Mesodermal cell (in vitro differentiated cells): ENCODE data around the gene MBL2.

ENCODE experiments used
- H3K27ac ChIP-seq: 2 replicates; pipeline ENCODE4 v1.7.0; 2013; ENCODE audit warnings: mild to moderate bottlenecking, low read depth, low read length, moderate library complexity; ENCODE audit not compliant: severe bottlenecking
- H3K36me3 ChIP-seq: 2 replicates; pipeline ENCODE4 v1.7.1; 2013; ENCODE audit warnings: mild to moderate bottlenecking, low read length, moderate library complexity; ENCODE audit not compliant: control insufficient read depth, insufficient read depth
- H3K4me1 ChIP-seq: one replicate; pipeline ENCODE4 v1.7.1; 2013; ENCODE audit warnings: mild to moderate bottlenecking, low read length; ENCODE audit not compliant: insufficient read depth, control insufficient read depth, poor library complexity, severe bottlenecking
- H3K4me3 ChIP-seq: 2 replicates; pipeline ENCODE4 v1.7.0; 2013; ENCODE audit warnings: low read length, control low read depth, mild to moderate bottlenecking; ENCODE audit not compliant: insufficient read depth, poor library complexity, severe bottlenecking; ENCODE audit errors: extremely low read depth
- H3K9me3 ChIP-seq: 2 replicates; pipeline ENCODE4 v1.7.1; 2013; ENCODE audit warnings: mild to moderate bottlenecking, low read length, moderate library complexity; ENCODE audit not compliant: control insufficient read depth
- WGBS, 2 experiments: methylation state at CpG; one replicate each; pipeline ENCODE4 v1.1.5; 2013; ENCODE audit warnings: missing lambda C conversion rate in 2 of 2; ENCODE audit not compliant: insufficient coverage in 2 of 2; 5-methylcytosine and 5-hydroxymethylcytosine counted together

MBL2 gene

GRCh38 chr10:52740913-52741675 is 31.5 kb downstream of the MBL2 start:
- WGBS, 2 experiments: 80 to 89% methylated on average over 2 to 5 of the region's 5 CpGs
- H3K27ac ChIP-seq: no peak overlapping the region
- no peak overlapping the region for H3K4me3 ChIP-seq
- H3K4me1 ChIP-seq: no peaks in the 10 kb centered on the region
- no peaks in the 10 kb centered on the region for H3K9me3 ChIP-seq
- H3K36me3 ChIP-seq: no peaks in the 10 kb centered on the region

GRCh38 chr10:52740155-52740549 is 32.4 kb downstream of the MBL2 start:
- WGBS, 2 experiments: 100% methylated on average over 1 of the region's 1 CpG
- H3K27ac ChIP-seq: no peak overlapping the region
- H3K4me1 ChIP-seq: no peaks in the 10 kb centered on the region
- H3K4me3 ChIP-seq: no peak overlapping the region
- H3K9me3 ChIP-seq: no peaks in the 10 kb centered on the region
- no peaks in the 10 kb centered on the region for H3K36me3 ChIP-seq

GRCh38 chr10:52739380-52740154 is 33.0 kb downstream of the MBL2 start:
- Histone ChIP-seq H3K9me3 (no peaks in the 10 kb centered on the region), H3K36me3 (no peaks in the 10 kb centered on the region), H3K27ac (no peak overlapping the region), H3K4me1 (no peaks in the 10 kb centered on the region), H3K4me3 (no peak overlapping the region)
- WGBS, 2 experiments: 67 to 74% methylated on average over 3 of the region's 3 CpGs

- WGBS, 2 experiments: 78 to 97% methylated on average over 4 of the region's 5 CpGs
- no peak overlapping the region for H3K27ac ChIP-seq
Observed at GRCh38 chr10:52738951-52739350, 33.6 kb downstream of the MBL2 start.

GRCh38 chr10:52729271-52730104 is 43.1 kb downstream of the MBL2 start:
- no peaks in the 10 kb centered on the region for H3K36me3 ChIP-seq
- 50 to 57% methylated on average over 1 to 2 of the region's 9 CpGs for WGBS, 2 experiments
- H3K4me3 ChIP-seq: no peak overlapping the region
- no peaks in the 10 kb centered on the region for H3K4me1 ChIP-seq
- no peak overlapping the region for H3K27ac ChIP-seq
- no peaks in the 10 kb centered on the region for H3K9me3 ChIP-seq

More at GRCh38 chr10:52738951-52739350, 33.6 kb downstream of the MBL2 start:
- Histone ChIP-seq H3K4me3 (no peak overlapping the region), H3K9me3 (no peaks in the 10 kb centered on the region), H3K4me1 (no peaks in the 10 kb centered on the region), H3K36me3 (no peaks in the 10 kb centered on the region)

GRCh38 chr10:52720018-52720417 is 52.6 kb downstream of the MBL2 start:
- H3K4me1 ChIP-seq: no peaks in the 10 kb centered on the region
- H3K9me3 ChIP-seq: peaks cover 6% of the 10 kb centered on the region
- 73% methylated on average over 2 of the region's 4 CpGs; no CpG with 5 or more reads in 1 of the 2 experiments for WGBS, 2 experiments
- H3K36me3 ChIP-seq: no peaks in the 10 kb centered on the region
- H3K4me3 ChIP-seq: no peak overlapping the region
- H3K27ac ChIP-seq: no peak overlapping the region
